SK-N-MC (cell line): ENCODE measurements around the gene PARD3.
"Not testable (repeated sequence)": the region's sequence is repeated elsewhere in the genome, so short reads cannot be mapped to it uniquely, and the experiment has no call there.

Experiments
- DNase-seq: peaks from one replicate; pipeline ENCODE4 v3.0.0-alpha.2; 2011; ENCODE audit warnings: low read depth, low spot score
- H3K27ac ChIP-seq: fragments of 200-600 bp; sonication (generic); 2 replicates; pipeline ENCODE4 v1.5.1; 2016; ENCODE audit warnings: mixed run types
- H3K36me3 ChIP-seq: fragments of 200-600 bp; sonication (generic); 2 replicates; pipeline ENCODE4 v1.6.1; 2017; ENCODE audit warnings: antibody characterized with exemption, low read length, mixed read lengths; ENCODE audit not compliant: insufficient read depth
- H3K4me3 ChIP-seq: fragments of 200-600 bp; sonication (generic); 2 replicates; pipeline ENCODE4 v1.5.1; 2016
- H3K9ac ChIP-seq: fragments of 200-600 bp; sonication (generic); 2 replicates; pipeline ENCODE4 v1.8.0; 2017; ENCODE audit warnings: mixed run types, mixed read lengths; ENCODE audit not compliant: insufficient read length
- H3K9me3 ChIP-seq: fragments of 200-600 bp; sonication (generic); 2 replicates; pipeline ENCODE4 v1.6.1; 2017; ENCODE audit warnings: low read depth, mild to moderate bottlenecking, antibody characterized with exemption, low read length, moderate library complexity, mixed read lengths
- EZH2 ChIP-seq: fragments of 200-600 bp; sonication (generic); IDR thresholded peaks from one replicate; pipeline ENCODE4 v1.6.1; 2017; ENCODE audit warnings: antibody characterized with exemption
- FOXP2 ChIP-seq: optimal IDR thresholded peaks from 2 replicates; pipeline ENCODE3; 2011; ENCODE audit warnings: mild to moderate bottlenecking, moderate library complexity; ENCODE audit not compliant: insufficient read depth; ENCODE audit errors: extremely low read length, control extremely low read depth
- POLR2AphosphoS5 ChIP-seq: IDR thresholded peaks from 2 replicates; pipeline ENCODE4 v1.6.1; 2012; ENCODE audit warnings: mild to moderate bottlenecking, low read depth, low read length, borderline replicate concordance

The PARD3 gene

GRCh38 chr10:34358729-34359434, 456.2 kb downstream of the PARD3 start:
- H3K36me3 ChIP-seq: no peaks in the 10 kb centered on the region; the same call in 1 of the 2 replicates
- no peak for TF ChIP-seq EZH2
- no peak for TF ChIP-seq FOXP2
- no peak for TF ChIP-seq POLR2AphosphoS5
- DNase-seq: no peak
- H3K9me3 ChIP-seq: no peaks in the 10 kb centered on the region
- no peak overlapping the region for H3K9ac ChIP-seq
- no peak overlapping the region for H3K27ac ChIP-seq
- no peak overlapping the region for H3K4me3 ChIP-seq

GRCh38 chr10:34356463-34356862, 458.6 kb downstream of the PARD3 start:
- no peaks in the 10 kb centered on the region; the same call in 1 of the 2 replicates for H3K36me3 ChIP-seq
- H3K27ac ChIP-seq: no peak overlapping the region
- no peak overlapping the region for H3K4me3 ChIP-seq
- no peaks in the 10 kb centered on the region for H3K9me3 ChIP-seq
- DNase-seq: no peak
- H3K9ac ChIP-seq: no peak overlapping the region
- TF ChIP-seq EZH2 (no peak), POLR2AphosphoS5 (no peak), FOXP2 (no peak)

DNA sequence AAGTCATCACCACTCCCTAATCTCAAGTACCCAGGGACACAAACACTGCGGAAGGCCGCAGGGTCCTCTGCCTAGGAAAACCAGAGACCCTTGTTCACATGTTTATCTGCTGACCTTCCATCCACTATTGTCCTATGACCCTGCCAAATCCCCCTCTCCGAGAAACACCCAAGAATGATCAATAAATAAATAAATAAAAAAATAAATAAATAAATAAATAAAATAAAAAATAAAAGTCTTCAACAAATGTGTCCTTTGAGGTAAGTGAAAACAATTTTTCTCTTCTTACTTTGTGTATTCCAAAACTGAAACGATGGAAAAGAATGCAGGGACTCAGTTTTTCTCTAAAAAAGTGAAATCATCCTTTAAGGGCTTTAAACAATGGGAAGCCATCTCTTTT, 461.6 kb downstream of the PARD3 start:
- DNase-seq, H3K9me3 ChIP-seq: not testable (repeated sequence)

DNA sequence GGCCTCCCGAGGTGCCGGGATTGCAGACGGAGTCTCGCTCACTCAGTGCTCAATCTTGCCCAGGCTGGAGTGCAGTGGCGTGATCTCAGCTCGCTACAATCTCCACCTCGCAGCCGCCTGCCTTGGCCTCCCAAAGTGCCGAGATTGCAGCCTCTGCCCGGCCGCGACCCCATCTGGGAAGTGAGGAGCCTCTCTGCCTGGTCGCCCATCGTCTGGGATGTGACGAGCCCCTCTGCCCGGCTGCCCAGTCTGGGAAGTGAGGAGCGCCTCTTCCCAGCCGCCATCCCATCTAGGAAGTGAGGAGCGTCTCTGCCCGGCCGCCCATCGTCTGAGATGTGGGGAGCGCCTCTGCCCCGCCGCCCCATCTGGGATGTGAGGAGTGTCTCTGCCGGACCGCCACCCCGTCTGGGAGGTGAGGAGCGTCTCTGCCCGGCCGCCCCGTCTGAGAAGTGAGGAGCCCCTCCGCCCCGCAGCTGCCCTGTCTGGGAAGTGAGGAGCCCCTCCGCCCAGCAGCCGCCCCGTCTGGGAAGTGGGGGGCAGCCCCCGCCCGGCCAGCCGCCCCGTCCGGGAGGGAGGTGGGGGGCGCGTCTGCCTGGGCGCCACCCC, 462.4 kb downstream of the PARD3 start:
- not testable (repeated sequence) for H3K27ac ChIP-seq, H3K9me3 ChIP-seq, H3K36me3 ChIP-seq, H3K4me3 ChIP-seq, H3K9ac ChIP-seq, DNase-seq

More for the DNA sequence above, 461.6 kb downstream of the PARD3 start:
- not testable (repeated sequence) for H3K4me3 ChIP-seq, H3K36me3 ChIP-seq, H3K9ac ChIP-seq, H3K27ac ChIP-seq

- Histone ChIP-seq H3K27ac (no peak overlapping the region), H3K9ac (no peak overlapping the region), H3K4me3 (no peak overlapping the region), H3K9me3 (no peaks in the 10 kb centered on the region), H3K36me3 (no peaks in the 10 kb centered on the region)
- no peak for DNase-seq
- TF ChIP-seq EZH2 (no peak), FOXP2 (no peak), POLR2AphosphoS5 (no peak)
Observed at GRCh38 chr10:34351161-34351560, 463.9 kb downstream of the PARD3 start.

DNA sequence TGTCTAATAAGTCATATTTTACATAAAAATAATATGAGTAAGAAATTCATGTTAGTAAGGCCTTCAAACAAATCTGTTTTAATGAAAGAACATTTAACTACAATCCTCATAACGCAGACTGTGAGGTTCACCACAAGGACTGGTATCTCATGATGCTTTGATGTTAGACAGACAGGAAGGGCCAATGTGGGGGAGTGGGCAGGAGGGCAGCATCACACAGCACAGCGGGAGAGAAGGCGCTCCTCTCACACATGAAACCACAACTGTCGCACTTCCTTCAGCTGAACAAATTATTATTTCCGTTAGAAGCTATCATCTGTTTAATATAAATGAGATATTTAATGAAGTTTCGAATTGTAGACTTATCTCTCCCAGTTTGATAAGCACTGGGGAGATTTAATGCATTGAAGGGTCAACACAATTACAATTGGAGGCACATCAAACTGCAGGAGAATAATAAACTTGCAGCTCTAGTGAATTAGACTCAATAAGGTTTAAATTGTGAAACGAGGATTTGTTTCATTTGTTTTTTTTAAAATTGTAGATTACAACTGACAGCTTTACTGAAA, 466.1 kb downstream of the PARD3 start:
- Histone ChIP-seq H3K27ac (no peak overlapping the region), H3K36me3 (no peaks in the 10 kb centered on the region), H3K9me3 (no peaks in the 10 kb centered on the region), H3K4me3 (no peak overlapping the region), H3K9ac (no peak overlapping the region)
- DNase-seq: no peak
- TF ChIP-seq POLR2AphosphoS5 (no peak), FOXP2 (no peak), EZH2 (no peak)

GRCh38 chr10:34348021-34348420, 467.1 kb downstream of the PARD3 start:
- Histone ChIP-seq H3K9me3 (no peaks in the 10 kb centered on the region), H3K27ac (no peak overlapping the region), H3K4me3 (no peak overlapping the region), H3K36me3 (no peaks in the 10 kb centered on the region), H3K9ac (no peak overlapping the region)
- TF ChIP-seq POLR2AphosphoS5 (no peak), EZH2 (no peak), FOXP2 (no peak)
- DNase-seq: no peak

DNA sequence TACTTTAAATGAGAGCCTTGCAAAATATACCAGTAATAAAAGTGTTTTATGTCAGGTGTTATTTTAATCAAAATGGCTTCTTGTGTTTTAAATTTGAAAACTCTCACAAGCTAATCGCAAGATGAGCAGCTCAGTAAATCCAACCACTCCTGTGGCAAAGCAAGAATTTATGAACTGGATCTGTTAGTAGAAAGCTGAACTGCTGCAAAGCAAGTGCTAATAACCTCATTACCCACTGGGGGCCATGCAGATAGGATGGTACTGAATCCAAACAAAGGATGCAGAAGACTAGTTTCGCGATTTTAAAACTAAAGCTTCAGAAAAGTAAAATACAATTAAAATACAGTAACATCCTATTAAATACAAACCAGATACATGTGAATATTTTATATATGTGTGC, 468.0 kb downstream of the PARD3 start:
- TF ChIP-seq FOXP2 (no peak), POLR2AphosphoS5 (no peak), EZH2 (no peak)
- no peak overlapping the region for H3K4me3 ChIP-seq
- no peak overlapping the region for H3K9ac ChIP-seq
- DNase-seq: no peak
- H3K36me3 ChIP-seq: no peaks in the 10 kb centered on the region
- H3K27ac ChIP-seq: no peak overlapping the region
- H3K9me3 ChIP-seq: no peaks in the 10 kb centered on the region
